HG02610 (cell line): ENCODE data around the gene KIAA2012.

Experiments used
- ATAC-seq: cut with Tn5 transposase; IDR thresholded peaks from one replicate; pipeline ENCODE4 v1.9.1; 2021; ENCODE audit warnings: mild to moderate bottlenecking, moderate library complexity; ENCODE audit not compliant: unreplicated experiment

The KIAA2012 gene

GRCh38 chr2:202072737-202073401 is at the start of gene KIAA2012:
TSS of gene KIAA2012 (plus strand) at chr2:202073255. CDS start at chr2:202073628, 373 bp downstream.
- ATAC-seq = no peak

DNA sequence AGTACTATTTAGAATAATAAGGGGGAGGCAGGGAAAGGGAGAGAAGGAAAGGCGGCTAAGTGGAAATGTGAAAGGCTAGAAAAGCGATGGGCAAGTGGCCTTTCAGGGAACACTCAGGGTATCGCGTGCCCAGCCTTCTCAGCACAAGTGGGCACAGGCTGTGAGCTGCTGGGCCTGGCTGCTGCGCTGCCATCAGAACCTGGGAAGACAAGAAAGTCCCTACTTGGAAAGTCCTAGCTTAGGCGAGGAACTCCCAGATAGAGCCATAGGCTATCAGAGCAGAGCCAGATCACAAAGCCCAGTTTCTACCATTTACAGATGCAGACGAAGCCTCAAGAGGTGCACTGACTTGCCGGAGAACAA is 49.2 kb upstream of the KIAA2012 start:
- no peak for ATAC-seq

GRCh38 chr2:202024871-202025270 is 48.2 kb upstream of the KIAA2012 start:
- ATAC-seq = no peak

DNA sequence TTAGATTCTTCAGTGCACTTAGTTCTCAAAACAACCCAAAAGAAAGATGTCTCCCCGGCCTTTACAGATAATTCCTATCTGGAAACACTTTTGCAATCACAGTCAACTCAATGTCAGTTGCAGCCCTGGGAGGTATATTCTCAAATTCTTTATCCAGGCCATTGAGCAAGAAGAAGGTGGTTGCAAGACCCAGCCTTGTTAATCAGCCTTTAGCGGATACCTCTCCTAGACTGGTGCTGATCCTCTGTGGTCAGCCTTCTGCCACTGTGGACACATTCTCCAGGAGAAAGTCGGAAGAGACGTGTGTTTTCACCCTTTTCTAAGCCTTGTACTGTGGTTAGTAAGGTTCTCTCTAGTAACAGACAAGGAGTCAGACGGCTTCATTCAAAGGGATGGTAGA is 47.2 kb upstream of the KIAA2012 start:
- ATAC-seq = no peak

GRCh38 chr2:202026507-202026906 is 46.5 kb upstream of the KIAA2012 start:
- no peak for ATAC-seq

- no peak for ATAC-seq
Observed at GRCh38 chr2:202030691-202031090, 42.4 kb upstream of the KIAA2012 start.

DNA sequence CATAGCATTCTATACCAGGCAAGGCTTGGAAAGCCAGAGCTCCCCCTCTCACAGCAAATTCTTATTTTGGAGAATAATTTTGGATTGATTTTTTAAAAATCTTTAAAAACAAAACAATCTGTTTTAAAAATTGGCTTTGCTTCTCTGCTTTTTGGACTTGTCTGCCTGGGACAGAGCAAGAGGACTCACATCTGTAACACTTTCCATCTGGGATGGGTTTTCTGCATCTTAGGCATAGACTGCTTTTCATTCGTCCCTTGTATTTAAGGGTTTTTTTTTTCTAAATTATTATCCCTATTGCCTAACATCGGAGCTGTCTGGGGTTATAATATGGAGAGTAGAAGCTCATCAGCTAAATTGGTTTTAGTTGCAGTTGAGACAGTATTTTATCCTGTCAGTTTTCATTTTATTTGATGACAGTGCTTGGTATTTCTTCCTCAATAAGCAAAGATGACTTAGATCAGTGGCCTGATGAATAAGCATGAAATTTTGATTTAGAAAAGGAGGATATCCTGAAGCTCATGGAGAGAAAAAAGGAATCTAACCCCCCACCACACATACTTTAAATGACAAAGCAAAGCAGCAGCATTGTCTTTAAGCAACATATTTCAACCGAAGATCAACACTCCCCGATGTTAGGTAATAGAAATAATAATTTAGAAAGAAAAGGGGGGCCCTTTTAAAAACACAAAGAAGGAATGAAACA is 41.7 kb upstream of the KIAA2012 start:
- ATAC-seq = no peak

GRCh38 chr2:202032846-202033316 is 40.2 kb upstream of the KIAA2012 start:
- ATAC-seq = no peak

DNA sequence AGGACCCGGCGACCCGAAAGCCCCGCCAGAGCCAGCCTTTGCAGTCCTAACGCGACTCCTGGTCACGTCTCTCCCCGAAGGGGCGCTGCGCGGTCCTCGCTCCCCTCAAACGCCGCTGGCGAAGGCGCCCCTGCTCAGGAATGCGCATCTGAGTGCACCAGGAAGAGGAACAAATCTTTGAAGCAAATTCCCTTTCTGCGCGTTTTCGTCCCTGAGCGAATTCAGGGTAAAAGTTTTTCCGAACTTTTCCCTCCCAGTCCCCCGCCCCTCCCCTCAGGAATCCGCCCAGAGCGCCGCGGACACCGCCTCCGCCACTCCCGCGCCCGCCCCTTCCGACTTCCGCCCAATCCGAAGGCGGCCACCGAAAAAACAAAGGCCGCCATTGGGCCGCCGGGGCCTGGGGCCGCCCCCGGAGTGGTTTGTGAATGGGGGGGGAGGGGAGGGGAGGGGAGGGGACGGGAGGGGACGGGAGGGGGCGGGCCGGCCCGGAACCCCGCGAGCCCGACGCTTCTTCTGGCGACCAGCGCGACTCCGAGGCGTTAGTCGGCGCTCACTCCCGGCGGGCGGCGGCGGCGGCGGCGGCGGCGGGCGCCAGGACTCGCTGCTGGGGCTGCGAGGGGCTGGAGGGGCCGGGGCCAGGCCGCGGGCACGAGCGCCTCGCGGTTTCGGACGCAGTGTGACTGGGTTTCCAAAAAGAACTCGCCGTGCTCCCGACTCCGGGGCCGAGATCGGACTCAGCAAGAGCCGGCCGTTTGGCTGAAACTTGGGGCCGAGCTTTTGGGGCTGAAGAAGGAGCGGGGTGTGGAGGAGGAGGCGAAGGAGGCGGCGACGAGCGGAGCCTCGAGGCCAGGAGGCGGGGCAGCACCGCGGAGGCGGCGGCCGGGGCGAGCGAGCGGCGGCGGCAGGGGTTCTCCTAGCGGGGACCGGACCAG is 39.5 kb upstream of the KIAA2012 start, which contains the start of gene FZD7:
Gene FZD7 (plus strand): TSS at position 539 of the 932 bp plus-strand sequence. CDS start 793 bp downstream, outside the sequence.
- ATAC-seq = peak; percentile 93

- peak; percentile 4 for ATAC-seq
Observed at GRCh38 chr2:202034249-202035088, 38.6 kb upstream of the KIAA2012 start.

DNA sequence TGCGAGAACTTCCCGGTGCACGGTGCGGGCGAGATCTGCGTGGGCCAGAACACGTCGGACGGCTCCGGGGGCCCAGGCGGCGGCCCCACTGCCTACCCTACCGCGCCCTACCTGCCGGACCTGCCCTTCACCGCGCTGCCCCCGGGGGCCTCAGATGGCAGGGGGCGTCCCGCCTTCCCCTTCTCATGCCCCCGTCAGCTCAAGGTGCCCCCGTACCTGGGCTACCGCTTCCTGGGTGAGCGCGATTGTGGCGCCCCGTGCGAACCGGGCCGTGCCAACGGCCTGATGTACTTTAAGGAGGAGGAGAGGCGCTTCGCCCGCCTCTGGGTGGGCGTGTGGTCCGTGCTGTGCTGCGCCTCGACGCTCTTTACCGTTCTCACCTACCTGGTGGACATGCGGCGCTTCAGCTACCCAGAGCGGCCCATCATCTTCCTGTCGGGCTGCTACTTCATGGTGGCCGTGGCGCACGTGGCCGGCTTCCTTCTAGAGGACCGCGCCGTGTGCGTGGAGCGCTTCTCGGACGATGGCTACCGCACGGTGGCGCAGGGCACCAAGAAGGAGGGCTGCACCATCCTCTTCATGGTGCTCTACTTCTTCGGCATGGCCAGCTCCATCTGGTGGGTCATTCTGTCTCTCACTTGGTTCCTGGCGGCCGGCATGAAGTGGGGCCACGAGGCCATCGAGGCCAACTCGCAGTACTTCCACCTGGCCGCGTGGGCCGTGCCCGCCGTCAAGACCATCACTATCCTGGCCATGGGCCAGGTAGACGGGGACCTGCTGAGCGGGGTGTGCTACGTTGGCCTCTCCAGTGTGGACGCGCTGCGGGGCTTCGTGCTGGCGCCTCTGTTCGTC is 37.7 kb upstream of the KIAA2012 start:
- no peak for ATAC-seq

DNA sequence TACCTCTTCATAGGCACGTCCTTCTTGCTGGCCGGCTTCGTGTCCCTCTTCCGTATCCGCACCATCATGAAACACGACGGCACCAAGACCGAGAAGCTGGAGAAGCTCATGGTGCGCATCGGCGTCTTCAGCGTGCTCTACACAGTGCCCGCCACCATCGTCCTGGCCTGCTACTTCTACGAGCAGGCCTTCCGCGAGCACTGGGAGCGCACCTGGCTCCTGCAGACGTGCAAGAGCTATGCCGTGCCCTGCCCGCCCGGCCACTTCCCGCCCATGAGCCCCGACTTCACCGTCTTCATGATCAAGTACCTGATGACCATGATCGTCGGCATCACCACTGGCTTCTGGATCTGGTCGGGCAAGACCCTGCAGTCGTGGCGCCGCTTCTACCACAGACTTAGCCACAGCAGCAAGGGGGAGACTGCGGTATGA is 37.1 kb upstream of the KIAA2012 start:
- no peak for ATAC-seq

DNA sequence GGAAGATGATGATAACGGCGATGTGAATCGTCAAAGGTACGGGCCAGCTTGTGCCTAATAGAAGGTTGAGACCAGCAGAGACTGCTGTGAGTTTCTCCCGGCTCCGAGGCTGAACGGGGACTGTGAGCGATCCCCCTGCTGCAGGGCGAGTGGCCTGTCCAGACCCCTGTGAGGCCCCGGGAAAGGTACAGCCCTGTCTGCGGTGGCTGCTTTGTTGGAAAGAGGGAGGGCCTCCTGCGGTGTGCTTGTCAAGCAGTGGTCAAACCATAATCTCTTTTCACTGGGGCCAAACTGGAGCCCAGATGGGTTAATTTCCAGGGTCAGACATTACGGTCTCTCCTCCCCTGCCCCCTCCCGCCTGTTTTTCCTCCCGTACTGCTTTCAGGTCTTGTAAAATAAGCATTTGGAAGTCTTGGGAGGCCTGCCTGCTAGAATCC is 36.4 kb upstream of the KIAA2012 start:
- ATAC-seq = no peak

DNA sequence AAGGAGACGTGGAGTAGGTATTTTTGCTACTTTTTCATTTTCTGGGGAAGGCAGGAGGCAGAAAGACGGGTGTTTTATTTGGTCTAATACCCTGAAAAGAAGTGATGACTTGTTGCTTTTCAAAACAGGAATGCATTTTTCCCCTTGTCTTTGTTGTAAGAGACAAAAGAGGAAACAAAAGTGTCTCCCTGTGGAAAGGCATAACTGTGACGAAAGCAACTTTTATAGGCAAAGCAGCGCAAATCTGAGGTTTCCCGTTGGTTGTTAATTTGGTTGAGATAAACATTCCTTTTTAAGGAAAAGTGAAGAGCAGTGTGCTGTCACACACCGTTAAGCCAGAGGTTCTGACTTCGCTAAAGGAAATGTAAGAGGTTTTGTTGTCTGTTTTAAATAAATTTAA is 36.0 kb upstream of the KIAA2012 start:
- ATAC-seq = no peak

DNA sequence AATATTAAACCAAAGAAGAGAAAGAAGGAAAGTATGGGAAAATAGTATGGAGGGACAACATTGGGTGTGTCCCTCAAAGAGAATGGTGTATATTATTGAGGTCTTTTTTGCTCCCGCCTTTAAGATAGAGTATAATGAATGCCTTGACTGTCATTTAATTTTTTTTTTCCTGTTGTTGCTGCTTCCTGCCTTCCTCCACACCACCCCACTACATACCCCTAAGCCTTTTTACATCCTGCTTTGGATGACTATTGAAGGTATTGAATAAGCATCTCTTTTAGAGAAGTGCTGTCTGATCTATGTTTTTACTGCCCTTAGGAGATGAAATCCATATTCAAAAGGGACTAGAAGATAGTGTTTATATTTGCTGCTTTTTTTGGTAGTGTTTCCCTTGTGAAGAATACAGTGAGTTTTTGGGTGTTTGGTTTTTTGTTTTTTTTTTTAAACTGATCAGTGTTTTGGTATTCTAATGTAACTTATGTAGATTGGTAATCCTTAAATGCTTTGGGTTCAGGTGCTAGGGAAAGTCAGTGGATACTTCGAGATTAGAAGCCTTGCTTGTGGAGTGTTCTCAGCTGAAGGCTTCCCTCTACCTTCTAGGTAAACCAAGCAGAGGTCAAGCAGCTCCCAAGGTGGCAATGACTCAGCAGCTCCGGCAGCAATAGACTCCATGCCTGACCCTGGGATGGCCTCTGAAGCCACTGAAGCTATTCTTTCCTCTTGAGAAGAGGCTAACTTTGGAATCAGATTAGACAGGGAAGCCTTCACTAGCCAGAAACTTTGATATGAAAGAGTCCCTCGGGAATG is 34.4 kb upstream of the KIAA2012 start:
- ATAC-seq = no peak

DNA sequence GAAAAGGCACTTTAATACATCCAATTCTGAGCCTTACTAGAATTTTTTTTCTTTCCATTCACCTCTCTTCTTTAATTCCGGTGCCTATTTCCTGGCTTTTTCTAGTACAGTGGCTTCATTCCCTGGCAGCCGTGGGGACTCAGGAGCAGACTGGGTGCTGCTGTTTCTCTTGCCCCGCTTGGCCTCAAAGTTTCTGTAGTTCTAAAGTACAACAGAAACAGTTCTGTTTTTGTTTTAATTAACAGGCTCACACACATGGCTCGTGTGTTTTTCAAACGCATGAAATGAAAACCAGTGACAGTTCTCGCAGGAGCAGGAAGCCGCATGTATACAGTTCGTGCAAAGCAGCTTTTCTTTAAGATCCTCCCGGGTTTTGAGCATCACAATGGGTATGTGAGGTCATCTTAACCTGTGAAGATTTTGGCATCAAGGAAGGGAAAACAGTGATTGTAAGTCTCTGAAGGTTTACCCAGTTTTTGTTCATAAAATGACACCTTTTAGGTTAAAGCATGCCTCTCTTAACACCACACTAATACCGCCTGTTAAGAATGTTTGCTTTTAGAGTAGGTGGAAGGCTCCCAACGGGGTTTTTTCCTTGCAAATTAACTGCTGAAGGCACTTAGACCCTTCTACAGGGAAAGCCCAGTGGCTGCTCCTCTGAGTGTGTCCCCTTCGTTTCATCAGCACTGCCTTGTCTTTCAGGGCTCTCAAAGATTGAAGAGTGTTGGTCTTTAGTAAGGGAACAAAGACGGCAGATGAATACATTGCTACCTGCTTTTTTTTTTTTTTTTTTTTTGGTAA is 33.6 kb upstream of the KIAA2012 start:
- no peak for ATAC-seq

GRCh38 chr2:202040079-202040844 is 32.8 kb upstream of the KIAA2012 start:
- no peak for ATAC-seq
